ENCODE measurements around the gene CD68.

Gene CD68

DNA sequence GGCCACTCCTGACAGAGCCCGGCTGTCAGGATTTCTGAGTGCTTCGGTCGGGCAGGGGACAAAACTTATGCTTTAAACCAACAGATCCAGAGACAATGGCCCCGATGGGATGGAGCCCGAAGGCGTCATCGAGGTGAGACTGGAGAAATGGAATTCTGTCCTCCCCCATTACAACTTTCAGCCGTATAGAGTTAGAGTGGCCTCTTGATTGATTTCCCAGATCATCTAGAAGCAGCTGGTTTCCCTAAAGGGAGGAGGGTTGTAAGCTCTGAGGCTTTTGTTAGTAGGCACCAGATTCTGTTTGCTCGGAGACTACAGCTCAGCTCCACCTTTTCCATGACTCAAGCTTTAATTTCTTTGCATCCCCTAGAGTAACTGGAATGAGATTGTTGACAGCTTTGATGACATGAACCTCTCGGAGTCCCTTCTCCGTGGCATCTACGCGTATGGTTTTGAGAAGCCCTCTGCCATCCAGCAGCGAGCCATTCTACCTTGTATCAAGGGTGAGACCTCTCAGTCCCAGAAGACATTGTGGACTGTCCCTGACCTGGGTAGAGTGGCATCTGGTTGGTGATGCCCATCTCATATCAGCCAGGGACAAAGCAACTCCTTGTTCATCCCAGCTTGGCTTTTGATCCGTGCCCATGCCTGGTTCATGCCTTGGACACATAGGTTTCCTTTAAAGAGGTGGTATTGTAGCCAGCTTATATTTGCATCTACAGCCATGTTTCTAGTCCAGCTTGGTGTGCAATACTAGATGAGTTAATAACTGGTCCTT lies 5.1 kb upstream of the CD68 start:
- Histone ChIP-seq H3K4me1 (ENCODE audit: control insufficient read depth in 1 of 2, insufficient read depth in 1 of 2, low read depth in 1 of 2, low read length in 1 of 2) (peaks cover 41 to 46% of the 10 kb centered on the region in 2 experiments), H3K36me3 (peaks cover 63% of the 10 kb centered on the region)

DNA sequence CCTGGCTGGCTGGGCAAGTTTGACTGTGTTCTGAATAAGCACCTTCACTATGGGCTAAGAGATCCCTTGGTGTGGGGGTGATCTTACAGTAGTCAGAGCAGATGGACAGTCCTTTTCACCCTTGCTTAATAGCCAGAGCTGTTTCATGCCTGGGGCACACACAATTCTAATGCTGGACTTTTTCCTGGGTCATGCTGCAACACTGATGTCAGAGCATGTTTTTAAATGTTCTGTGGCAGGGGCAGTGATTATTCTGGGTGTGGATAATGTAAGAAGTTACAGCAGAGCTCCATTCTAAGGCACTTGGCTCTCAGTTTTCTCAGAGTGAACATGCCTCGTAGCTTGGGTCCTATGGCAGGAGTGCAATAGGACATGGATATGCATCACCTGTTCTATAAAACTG lies 4.0 kb upstream of the CD68 start:
- H3K36me3 ChIP-seq: peaks cover 59% of the 10 kb centered on the region

More for the DNA sequence above, 5.1 kb upstream of the CD68 start:
- Histone ChIP-seq H3K27me3 (no peaks in the 10 kb centered on the region), H3K9me3 (peaks cover 3% of the 10 kb centered on the region), H3K27ac (peak overlapping the region; percentile 92), H3K4me3 (ENCODE audit: low read depth in 1 of 2, low read length in 1 of 2) (peak overlapping the region; percentile 90 to 100)
- TF ChIP-seq, protein P1, sequence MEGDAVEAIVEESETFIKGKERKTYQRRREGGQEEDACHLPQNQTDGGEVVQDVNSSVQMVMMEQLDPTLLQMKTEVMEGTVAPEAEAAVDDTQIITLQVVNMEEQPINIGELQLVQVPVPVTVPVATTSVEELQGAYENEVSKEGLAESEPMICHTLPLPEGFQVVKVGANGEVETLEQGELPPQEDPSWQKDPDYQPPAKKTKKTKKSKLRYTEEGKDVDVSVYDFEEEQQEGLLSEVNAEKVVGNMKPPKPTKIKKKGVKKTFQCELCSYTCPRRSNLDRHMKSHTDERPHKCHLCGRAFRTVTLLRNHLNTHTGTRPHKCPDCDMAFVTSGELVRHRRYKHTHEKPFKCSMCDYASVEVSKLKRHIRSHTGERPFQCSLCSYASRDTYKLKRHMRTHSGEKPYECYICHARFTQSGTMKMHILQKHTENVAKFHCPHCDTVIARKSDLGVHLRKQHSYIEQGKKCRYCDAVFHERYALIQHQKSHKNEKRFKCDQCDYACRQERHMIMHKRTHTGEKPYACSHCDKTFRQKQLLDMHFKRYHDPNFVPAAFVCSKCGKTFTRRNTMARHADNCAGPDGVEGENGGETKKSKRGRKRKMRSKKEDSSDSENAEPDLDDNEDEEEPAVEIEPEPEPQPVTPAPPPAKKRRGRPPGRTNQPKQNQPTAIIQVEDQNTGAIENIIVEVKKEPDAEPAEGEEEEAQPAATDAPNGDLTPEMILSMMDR (IDR thresholded peaks at IDR 0.05): no peak

DNA sequence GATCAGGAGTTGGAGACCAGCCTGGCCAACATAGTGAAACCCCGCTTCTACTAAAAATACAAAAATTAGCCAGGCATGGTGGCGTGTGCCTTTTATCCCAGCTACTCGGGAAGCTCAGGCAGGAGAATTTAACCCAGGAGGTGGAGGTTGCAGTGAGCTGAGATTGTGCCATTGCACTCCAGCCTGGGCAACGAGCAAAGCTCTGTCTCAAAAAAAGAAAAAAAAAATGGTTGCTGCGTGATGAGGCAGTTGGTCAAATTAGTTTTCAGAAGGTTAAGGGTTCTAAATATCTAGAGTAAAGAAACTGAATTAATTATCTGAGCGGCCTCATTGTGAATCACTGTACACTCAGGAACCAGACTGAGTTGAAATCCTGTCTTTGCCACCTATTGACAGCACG lies 3.5 kb upstream of the CD68 start:
- TF ChIP-seq, protein P1 (IDR thresholded peaks at IDR 0.05): no peak
- H3K9me3 ChIP-seq: peaks cover 3% of the 10 kb centered on the region
- no peaks in the 10 kb centered on the region for H3K27me3 ChIP-seq
- H3K4me3 ChIP-seq (ENCODE audit: low read depth in 1 of 2, low read length in 1 of 2): no peak overlapping the region
- peaks cover 54% of the 10 kb centered on the region for H3K36me3 ChIP-seq
- peak overlapping the region; percentile 92 for H3K27ac ChIP-seq
- peaks cover 55 to 57% of the 10 kb centered on the region in 2 experiments for H3K4me1 ChIP-seq (ENCODE audit: control insufficient read depth in 1 of 2, insufficient read depth in 1 of 2, low read depth in 1 of 2, low read length in 1 of 2)

More for the DNA sequence above, 4.0 kb upstream of the CD68 start:
- peaks cover 50 to 52% of the 10 kb centered on the region in 2 experiments for H3K4me1 ChIP-seq (ENCODE audit: control insufficient read depth in 1 of 2, insufficient read depth in 1 of 2, low read depth in 1 of 2, low read length in 1 of 2)
- peak overlapping the region; percentile 92 for H3K27ac ChIP-seq
- TF ChIP-seq, protein P1 (IDR thresholded peaks at IDR 0.05): no peak
- H3K27me3 ChIP-seq: no peaks in the 10 kb centered on the region
- peaks cover 3% of the 10 kb centered on the region for H3K9me3 ChIP-seq
- H3K4me3 ChIP-seq (ENCODE audit: low read depth in 1 of 2, low read length in 1 of 2): no peak overlapping the region

DNA sequence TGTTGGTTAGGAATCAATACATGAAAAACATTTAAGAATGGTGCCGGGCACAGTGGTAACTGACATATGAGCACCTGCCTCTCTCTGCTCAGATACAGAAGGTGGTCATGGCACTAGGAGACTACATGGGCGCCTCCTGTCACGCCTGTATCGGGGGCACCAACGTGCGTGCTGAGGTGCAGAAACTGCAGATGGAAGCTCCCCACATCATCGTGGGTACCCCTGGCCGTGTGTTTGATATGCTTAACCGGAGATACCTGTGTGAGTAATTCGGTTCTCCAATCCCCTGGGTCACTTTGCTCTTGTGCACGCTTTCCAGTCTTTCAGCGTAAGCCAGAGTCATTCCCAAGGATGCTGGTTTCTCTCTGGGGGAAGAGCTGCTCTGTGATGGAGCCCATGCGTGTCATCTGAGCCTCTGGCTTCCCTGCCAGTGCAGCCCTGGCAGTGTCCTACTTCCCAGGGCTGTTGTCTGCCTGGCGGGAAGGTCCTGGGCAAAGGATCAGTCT lies 3.0 kb upstream of the CD68 start:
- Histone ChIP-seq H3K27ac (peak overlapping the region; percentile 92), H3K4me3 (ENCODE audit: low read depth in 1 of 2, low read length in 1 of 2) (no peak overlapping the region), H3K4me1 (ENCODE audit: control insufficient read depth in 1 of 2, insufficient read depth in 1 of 2, low read depth in 1 of 2, low read length in 1 of 2) (peaks cover 60 to 62% of the 10 kb centered on the region in 2 experiments)

DNA sequence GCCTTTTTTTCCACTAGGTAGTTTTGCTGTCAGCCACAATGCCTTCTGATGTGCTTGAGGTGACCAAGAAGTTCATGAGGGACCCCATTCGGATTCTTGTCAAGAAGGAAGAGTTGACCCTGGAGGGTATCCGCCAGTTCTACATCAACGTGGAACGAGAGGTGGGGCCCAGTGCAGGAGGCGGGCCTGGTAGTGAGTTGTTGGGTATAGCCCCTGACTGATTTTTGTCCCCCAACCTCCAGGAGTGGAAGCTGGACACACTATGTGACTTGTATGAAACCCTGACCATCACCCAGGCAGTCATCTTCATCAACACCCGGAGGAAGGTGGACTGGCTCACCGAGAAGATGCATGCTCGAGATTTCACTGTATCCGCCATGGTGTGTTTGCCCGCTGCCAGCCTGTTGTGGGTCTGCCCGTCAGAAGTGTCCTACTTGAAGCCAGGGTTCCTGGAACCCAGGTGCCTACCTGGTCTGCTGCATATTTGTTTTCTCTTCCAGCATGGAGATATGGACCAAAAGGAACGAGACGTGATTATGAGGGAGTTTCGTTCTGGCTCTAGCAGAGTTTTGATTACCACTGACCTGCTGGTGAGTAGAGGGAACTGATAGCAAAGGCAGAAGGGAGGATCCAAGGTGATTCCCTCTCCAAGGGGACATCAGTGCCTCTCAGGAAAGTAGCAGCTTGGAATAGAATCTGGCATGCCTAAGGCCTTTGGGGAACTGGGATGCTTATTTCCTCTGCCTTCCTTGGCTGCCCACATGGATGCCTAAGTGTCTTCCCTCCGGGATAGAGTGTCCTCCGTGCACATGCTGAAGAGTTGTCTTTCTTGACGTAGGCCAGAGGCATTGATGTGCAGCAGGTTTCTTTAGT lies 1.9 kb upstream of the CD68 start:
- Histone ChIP-seq H3K27ac (peak overlapping the region; percentile 92), H3K4me1 (ENCODE audit: control insufficient read depth in 1 of 2, insufficient read depth in 1 of 2, low read depth in 1 of 2, low read length in 1 of 2) (peaks cover 65 to 67% of the 10 kb centered on the region in 2 experiments), H3K36me3 (peaks cover 50% of the 10 kb centered on the region), H3K27me3 (no peaks in the 10 kb centered on the region), H3K4me3 (ENCODE audit: low read depth in 1 of 2, low read length in 1 of 2) (no peak overlapping the region), H3K9me3 (peaks cover 3% of the 10 kb centered on the region)
- TF ChIP-seq, protein P1 (IDR thresholded peaks at IDR 0.05): no peak

More for the DNA sequence above, 3.0 kb upstream of the CD68 start:
- TF ChIP-seq, protein P1 (IDR thresholded peaks at IDR 0.05): no peak
- peaks cover 50% of the 10 kb centered on the region for H3K36me3 ChIP-seq
- H3K27me3 ChIP-seq: no peaks in the 10 kb centered on the region
- peaks cover 3% of the 10 kb centered on the region for H3K9me3 ChIP-seq

Data from neutrophil (primary cell).